ENCODE results near the gene POLR1C.

DNA sequence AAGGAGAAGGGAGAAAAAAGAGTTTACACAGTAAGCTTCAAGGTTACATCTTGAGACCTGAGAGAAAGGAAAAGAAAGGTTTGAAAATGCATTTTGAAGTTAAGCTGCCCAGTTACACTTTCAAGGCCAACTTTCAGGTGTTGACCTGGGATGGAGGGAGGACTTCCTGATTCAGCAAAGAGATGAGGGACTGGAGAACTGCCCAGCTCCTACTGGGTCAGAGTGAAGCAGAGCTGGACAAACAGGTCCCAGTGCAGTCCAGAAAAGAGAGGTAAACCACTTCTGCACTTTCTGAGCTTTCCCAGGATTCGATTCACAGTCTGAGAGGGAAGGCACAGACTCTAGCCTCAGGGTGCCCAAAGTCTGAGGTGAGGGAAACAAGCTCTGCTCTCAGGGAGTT, 45.5 kb upstream of the POLR1C start:
- TF ChIP-seq EZH2 (IDR thresholded peaks at IDR 0.05; ENCODE audit: borderline replicate concordance, low read depth, low read length, severe bottlenecking) = no peak
- TF ChIP-seq, protein P1, sequence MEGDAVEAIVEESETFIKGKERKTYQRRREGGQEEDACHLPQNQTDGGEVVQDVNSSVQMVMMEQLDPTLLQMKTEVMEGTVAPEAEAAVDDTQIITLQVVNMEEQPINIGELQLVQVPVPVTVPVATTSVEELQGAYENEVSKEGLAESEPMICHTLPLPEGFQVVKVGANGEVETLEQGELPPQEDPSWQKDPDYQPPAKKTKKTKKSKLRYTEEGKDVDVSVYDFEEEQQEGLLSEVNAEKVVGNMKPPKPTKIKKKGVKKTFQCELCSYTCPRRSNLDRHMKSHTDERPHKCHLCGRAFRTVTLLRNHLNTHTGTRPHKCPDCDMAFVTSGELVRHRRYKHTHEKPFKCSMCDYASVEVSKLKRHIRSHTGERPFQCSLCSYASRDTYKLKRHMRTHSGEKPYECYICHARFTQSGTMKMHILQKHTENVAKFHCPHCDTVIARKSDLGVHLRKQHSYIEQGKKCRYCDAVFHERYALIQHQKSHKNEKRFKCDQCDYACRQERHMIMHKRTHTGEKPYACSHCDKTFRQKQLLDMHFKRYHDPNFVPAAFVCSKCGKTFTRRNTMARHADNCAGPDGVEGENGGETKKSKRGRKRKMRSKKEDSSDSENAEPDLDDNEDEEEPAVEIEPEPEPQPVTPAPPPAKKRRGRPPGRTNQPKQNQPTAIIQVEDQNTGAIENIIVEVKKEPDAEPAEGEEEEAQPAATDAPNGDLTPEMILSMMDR (IDR thresholded peaks at IDR 0.05; ENCODE audit: borderline replicate concordance, extremely low read depth, low read length, poor library complexity, severe bottlenecking) = no peak
